ENCODE results near the gene DIS3L2. TPM values are rescaled to one million over a fixed set of nuclear protein-coding genes. Genes with fewer than 3 reads are reported as not detected.
A peak's percentile ranks its signal among the peaks of the same experiment; 100 is the strongest.
"Not testable (repeated sequence)": the region's sequence is repeated elsewhere in the genome, so short reads cannot be mapped to it uniquely, and the experiment has no call there.

Gene DIS3L2
- polyA plus RNA-seq, 1 experiment, result 8.2 TPM

- H3K4me3 ChIP-seq (ENCODE audit: low read depth, low read length), result no peak overlapping the region
- H3K9me3 ChIP-seq (ENCODE audit: control insufficient read depth, insufficient read depth, low read length), result no peaks in the 10 kb centered on the region; the same call in 1 of the 2 replicates
- ChIA-PET POLR2A (no interaction called here), CTCF (no interaction called here)
- no peak overlapping the region for H3K27ac ChIP-seq (ENCODE audit: low read depth, low read length)
- no peak for DNase-seq (ENCODE audit: low read depth, low spot score)
- TF ChIP-seq CTCF (IDR thresholded peaks at IDR 0.05; ENCODE audit: low read depth, low read length), result no peak
- peaks cover 64% of the 10 kb centered on the region for H3K27me3 ChIP-seq (ENCODE audit: control insufficient read depth, insufficient read depth, low read length)
These were observed 423.0 kb downstream of the DIS3L2 start for GRCh38 chr2:232384466-232384865.

GRCh38 chr2:232385058-232385457, 423.5 kb downstream of the DIS3L2 start:
- DNase-seq (ENCODE audit: low read depth, low spot score); H3K4me3 ChIP-seq (ENCODE audit: low read depth, low read length); POLR2A ChIA-PET; H3K27ac ChIP-seq (ENCODE audit: low read depth, low read length); H3K9me3 ChIP-seq (ENCODE audit: control insufficient read depth, insufficient read depth, low read length); CTCF ChIA-PET: not testable (repeated sequence)
- H3K27me3 ChIP-seq (ENCODE audit: control insufficient read depth, insufficient read depth, low read length), result peaks cover 67% of the 10 kb centered on the region

- Histone ChIP-seq H3K27ac (ENCODE audit: low read depth, low read length) (no peak overlapping the region), H3K27me3 (ENCODE audit: control insufficient read depth, insufficient read depth, low read length) (peaks cover 74% of the 10 kb centered on the region), H3K9me3 (ENCODE audit: control insufficient read depth, insufficient read depth, low read length) (no peaks in the 10 kb centered on the region; the same call in 1 of the 2 replicates), H3K4me3 (ENCODE audit: low read depth, low read length) (no peak overlapping the region)
- POLR2A ChIA-PET, result interaction anchor here (0.6 kb wide), 1 partner anchor 13 kb away, joined by 3 read pairs; no protein-coding TSS in a partner anchor
- TF ChIP-seq CTCF (IDR thresholded peaks at IDR 0.05; ENCODE audit: low read depth, low read length), result no peak
- peak; percentile 50 for DNase-seq (ENCODE audit: low read depth, low spot score)
- CTCF ChIA-PET, result interaction anchor here (1.1 kb wide), 1 partner anchor 61 kb away, joined by 3 read pairs; no protein-coding TSS in a partner anchor
These were observed 424.4 kb downstream of the DIS3L2 start for GRCh38 chr2:232385660-232386489.

GRCh38 chr2:232386490-232386739, 424.9 kb downstream of the DIS3L2 start:
- no peak overlapping the region for H3K4me3 ChIP-seq (ENCODE audit: low read depth, low read length)
- peaks cover 78% of the 10 kb centered on the region for H3K27me3 ChIP-seq (ENCODE audit: control insufficient read depth, insufficient read depth, low read length)
- H3K9me3 ChIP-seq (ENCODE audit: control insufficient read depth, insufficient read depth, low read length), result no peaks in the 10 kb centered on the region; the same call in 1 of the 2 replicates
- ChIA-PET POLR2A (interaction anchor here (0.6 kb wide), 1 partner anchor 14 kb away, joined by 3 read pairs; no protein-coding TSS in a partner anchor), CTCF (interaction anchor here (1.1 kb wide), 1 partner anchor 60 kb away, joined by 3 read pairs; no protein-coding TSS in a partner anchor)
- DNase-seq (ENCODE audit: low read depth, low spot score), result no peak
- TF ChIP-seq CTCF (IDR thresholded peaks at IDR 0.05; ENCODE audit: low read depth, low read length), result no peak
- no peak overlapping the region for H3K27ac ChIP-seq (ENCODE audit: low read depth, low read length)

Small RNAs within 50 kb of the gene (small RNA-seq; reads per million reads assigned to genes)
- gene AC068134.3 (ENCODE audit: insufficient read length, low read depth) (not detected), gene AC068134.4 (ENCODE audit: insufficient read length, low read depth) (not detected), gene MIR562 (ENCODE audit: insufficient read length, low read depth) (not detected)

Other genes with a start within 250 kb of the DIS3L2 start
- gene PDE6D, start 180.4 kb upstream of the DIS3L2 start, polyA plus RNA-seq (2011; rRNA removed), result 29.1 and 35.7 TPM in 2 replicates
- gene COPS7B, start 175.3 kb upstream of the DIS3L2 start, polyA plus RNA-seq (2011; rRNA removed), result 47.2 and 49.2 TPM in 2 replicates
- gene NPPC, start 35.3 kb upstream of the DIS3L2 start, polyA plus RNA-seq (2011; rRNA removed), result not detected in 2 replicates

All from AG04450 (cell line).